ENCODE results near the gene IQSEC3.
"Not testable (repeated sequence)": the region's sequence is repeated elsewhere in the genome, so short reads cannot be mapped to it uniquely, and the experiment has no call there.

Gene IQSEC3

DNA sequence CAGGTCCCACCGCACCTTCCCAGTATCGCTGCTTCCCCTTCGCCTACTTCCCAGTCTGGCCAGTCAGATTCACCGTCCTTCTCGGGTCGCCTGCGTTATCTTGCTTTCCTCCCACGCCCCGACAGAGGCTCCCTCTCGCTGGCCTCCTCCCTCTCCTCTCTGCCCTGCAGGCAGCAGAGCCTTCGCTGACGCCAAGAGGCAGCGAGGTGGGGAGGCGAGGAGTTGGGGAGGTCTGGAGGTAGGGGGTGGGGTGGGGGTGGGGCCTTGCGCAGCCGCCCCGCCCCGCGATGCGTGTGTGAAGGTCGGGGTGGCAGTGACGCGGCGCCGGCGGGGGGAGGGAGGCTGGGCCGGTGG is at the start of gene IQSEC3:
IQSEC3 (plus strand) TSS at position 340 of the 354 bp plus-strand sequence. CDS start 116 bp downstream, outside the sequence.
- not testable (repeated sequence) for DNase-seq

- not testable (repeated sequence) for DNase-seq
Measured at GRCh38 chr12:17370-18340, 48.9 kb upstream of the IQSEC3 start.

DNA sequence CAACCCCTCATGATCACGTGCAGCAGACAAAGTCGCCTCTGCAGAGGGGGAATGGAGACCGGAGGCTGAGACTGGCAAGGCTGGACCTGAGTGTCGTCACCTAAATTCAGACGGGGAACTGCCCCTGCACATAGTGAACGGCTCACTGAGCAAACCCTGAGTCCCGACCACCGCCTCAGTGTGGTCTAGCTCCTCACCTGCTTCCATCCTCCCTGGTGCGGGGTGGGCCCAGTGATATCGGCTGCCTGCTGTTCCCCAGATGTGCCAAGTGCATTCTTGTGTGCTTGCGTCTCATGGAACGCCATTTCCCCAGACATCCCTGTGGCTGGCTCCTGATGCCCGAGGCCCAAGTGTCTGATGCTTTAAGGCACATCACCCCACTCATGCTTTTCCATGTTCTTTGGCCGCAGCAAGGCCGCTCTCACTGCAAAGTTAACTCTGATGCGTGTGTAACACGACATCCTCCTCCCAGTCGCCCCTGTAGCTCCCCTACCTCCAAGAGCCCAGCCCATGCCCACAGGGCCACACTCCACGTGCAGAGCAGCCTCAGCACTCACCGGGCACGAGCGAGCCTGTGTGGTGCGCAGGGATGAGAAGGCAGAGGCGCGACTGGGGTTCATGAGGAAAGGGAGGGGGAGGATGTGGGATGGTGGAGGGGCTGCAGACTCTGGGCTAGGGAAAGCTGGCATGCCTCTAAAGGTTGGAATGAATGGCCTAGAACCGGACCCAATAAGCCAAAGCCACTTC is 47.6 kb upstream of the IQSEC3 start:
- DNase-seq, result not testable (repeated sequence)

GRCh38 chr12:19906-20305 is 46.7 kb upstream of the IQSEC3 start:
- not testable (repeated sequence) for DNase-seq

- DNase-seq, result no peak
Measured at GRCh38 chr12:20757-21156, 45.8 kb upstream of the IQSEC3 start.

DNA sequence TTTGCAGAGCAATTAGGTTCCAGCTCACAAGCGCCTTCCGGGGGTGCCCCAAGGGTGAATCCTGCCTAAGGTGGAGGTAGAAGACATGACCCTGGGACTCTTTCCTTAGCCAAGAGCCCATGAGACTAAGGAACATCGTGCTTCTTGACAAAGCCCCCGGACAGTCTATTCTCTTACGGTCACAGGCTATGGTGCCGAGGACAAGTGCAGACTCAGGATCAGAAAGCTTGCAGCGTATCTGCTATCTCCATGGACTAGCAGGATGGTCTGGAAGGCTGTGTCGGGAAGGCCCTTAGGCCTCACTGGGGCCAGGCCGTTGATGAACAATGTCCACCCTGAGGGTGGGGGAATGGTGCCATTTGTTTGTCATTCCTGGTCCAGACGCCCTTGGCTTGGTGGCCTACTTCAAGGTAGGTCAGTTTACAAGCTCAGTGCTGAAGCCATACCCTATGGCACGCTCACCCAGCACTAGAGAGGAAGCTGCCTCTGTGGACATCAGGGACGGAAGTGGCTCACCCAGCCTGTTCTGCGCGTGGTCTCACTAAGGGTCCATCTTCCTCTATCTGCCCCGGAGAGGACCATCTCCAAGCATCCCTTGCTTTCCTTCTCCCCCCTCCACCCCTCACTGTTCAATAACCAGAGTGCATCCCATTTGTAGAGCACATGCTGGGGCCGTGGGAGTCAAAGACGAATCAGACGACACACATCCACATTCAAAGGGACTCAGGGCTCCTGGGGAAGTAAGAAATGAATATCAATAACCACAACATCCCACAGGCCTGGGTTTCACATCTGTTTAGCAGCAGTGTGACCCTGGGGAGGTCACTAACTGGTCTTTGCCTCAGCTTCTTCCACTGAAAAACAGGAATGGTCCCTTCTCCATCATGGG is 45.0 kb upstream of the IQSEC3 start:
- peak; percentile 88 for DNase-seq

- DNase-seq, result no peak
Measured at GRCh38 chr12:22190-22529, 44.4 kb upstream of the IQSEC3 start.

DNA sequence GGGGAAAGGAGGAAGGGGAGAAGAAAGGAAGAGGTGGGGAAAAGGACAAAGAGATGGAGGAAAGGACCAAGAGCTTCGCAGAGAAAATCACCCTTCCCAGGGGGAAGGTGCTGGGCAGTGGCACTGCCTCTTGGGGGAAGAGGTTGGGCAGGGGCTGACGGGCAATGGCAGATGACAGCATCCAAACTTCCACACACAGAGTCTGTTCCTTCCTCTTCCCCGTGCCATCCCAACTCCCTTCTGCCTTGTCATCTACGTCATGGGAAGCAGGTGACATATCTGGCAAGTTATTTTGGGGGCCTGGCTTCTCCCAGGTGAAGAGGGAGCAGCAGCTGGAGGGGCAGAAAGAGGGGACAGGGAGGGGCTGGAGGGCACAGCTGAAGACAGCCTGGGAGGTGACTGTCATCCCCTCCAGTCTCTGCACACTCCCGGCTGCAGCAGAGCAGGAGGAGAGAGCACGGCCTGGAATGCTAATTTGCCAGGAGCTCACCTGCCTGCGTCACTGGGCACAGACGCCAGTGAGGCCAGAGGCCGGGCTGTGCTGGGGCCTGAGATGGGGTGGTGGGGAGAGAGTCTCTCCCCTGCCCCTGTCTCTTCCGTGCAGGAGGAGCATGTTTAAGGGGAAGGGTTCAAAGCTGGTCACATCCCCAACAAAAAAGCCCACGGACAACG is 43.9 kb upstream of the IQSEC3 start:
- DNase-seq, result no peak

GRCh38 chr12:27904-28303 is 38.7 kb upstream of the IQSEC3 start:
- not testable (repeated sequence) for DNase-seq

GRCh38 chr12:38775-39174 is 27.8 kb upstream of the IQSEC3 start:
- DNase-seq, result not testable (repeated sequence)

DNA sequence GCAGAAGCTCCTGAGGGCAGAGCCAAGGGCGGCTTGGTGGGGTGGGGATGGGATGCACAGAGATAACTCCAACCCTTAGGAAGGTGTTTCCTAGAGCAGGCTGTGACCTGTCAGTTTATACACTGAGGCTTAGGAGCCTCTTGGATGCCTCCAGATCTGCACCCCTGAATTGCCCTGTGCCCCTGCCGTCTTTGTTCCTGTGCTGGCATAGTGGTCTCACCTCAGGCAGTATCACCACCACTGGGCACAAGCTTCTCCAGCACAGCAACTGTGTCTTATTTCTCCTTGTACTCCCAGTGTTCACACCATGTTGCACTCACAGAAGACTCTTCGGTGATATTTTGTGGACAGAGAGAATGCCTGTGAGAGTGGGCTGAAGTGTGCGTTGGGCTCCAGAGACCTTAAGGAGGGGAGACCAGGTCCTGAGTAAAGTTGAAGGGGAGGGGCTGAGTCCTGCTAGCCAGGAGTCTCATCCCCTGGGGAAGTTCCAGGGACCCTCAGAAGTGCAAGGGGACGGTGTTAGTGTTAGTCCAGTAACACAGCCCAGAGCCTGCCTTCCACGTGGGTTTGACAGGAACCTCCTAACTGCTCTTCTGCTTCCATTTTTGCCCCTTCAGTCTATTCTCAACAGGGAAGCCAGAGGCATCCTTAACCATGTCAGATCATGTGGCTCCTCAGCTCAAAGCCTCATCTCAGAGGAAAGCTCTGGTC is 26.9 kb upstream of the IQSEC3 start:
- DNase-seq, result not testable (repeated sequence)

DNA sequence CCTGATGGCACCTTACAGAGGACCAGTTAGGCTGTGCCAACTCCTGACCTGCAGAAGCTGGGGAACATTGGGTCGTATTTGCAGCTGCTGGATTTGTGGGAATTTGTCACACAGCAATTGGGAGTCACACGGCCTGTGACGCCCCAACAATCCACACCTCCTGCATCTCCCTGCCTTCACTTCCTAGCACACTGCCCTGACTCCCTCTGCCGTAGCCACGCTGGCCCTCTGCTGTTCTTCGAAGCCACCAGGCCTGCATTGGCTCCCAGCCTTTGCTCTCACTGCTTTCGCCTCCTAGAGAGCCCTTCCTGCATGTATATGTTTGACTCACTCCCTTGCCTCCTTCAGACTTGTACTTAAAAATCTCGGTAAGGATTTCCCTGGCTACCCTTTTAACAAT is 22.2 kb upstream of the IQSEC3 start:
- not testable (repeated sequence) for DNase-seq

- DNase-seq, result not testable (repeated sequence)
Measured at GRCh38 chr12:45235-45990, 21.2 kb upstream of the IQSEC3 start.

DNA sequence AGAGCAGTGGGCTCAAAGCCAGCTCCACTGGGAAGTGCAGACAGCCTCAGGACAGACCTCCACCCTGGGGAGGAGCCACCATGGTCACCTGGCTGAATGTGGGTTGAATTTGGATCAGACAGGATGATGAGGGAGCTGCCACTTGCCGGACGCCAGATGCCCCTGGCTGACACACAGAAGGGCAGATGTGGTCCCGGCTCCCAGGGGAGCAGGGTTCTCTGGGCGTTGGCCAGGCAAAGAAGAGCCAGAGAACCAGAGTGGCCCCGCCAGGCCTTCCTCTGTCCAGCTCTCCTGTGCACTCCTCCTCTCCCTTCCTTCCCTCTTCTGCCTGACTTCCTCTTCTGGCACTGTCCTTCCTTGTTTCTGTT is 20.6 kb upstream of the IQSEC3 start:
- DNase-seq, result peak; percentile 26

DNA sequence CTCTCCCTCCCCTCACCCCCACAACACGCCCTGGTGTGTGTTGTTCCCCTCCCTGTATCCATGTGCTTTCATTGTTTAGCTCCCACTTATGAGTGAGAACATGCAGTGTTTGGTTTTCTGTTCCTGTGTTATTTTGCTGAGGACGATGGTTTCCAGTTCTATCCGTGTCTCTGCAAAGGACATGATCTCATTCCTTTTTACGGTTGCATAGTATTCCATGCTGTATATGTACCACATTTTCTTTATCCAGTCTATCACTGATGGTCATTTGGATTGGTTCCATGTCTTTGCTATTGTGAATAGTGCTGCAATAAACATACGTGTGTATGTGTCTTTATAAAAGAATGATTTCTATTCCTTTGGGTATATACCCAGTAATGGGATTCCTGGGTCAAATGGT is 20.0 kb upstream of the IQSEC3 start:
- DNase-seq, result not testable (repeated sequence)

GRCh38 chr12:47699-48226 is 18.8 kb upstream of the IQSEC3 start:
- not testable (repeated sequence) for DNase-seq

GRCh38 chr12:49149-49548 is 17.4 kb upstream of the IQSEC3 start:
- DNase-seq, result not testable (repeated sequence)

DNA sequence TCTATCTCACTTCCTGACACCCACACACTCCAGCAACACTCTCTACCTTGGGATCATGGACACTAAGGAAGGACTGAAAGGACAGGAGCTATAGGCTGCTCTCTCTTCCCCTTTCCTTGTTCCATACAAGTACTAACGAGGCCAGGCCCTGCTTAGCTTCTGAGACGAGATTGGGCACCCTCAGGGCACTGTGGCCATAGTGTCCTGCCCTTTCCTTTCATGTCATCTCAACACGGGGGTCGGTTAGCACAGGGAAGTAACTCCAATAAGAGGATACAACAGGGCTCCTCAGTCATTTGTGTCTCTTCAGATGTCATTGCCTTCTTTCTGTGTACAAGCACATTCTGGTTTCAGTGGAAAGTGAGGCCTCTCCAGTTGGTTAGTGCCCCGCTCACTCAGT is 15.5 kb upstream of the IQSEC3 start:
- DNase-seq, result not testable (repeated sequence)

- DNase-seq, result not testable (repeated sequence)
Measured at GRCh38 chr12:51962-52361, 14.6 kb upstream of the IQSEC3 start.

- DNase-seq, result not testable (repeated sequence)
Measured at GRCh38 chr12:52902-53734, 13.4 kb upstream of the IQSEC3 start.
